Esophagus squamous epithelium (tissue), 4 donors: Measurements from ENCODE around the gene KCTD2.

Experiments
- POLR2A ChIP-seq, 4 donors: fragments of 450-650 bp; IDR thresholded peaks; one replicate each; pipeline ENCODE4 v1.6.1; 2017; ENCODE audit warnings: antibody characterized with exemption in 4 of 4, mild to moderate bottlenecking in 4 of 4, moderate library complexity in 3 of 4
- TF ChIP-seq, protein P1 (sequence below), 6 experiments: fragments of 450-650 bp in 4 of 6; fragments of 200-600 bp in 2 of 6; sonication (generic) in 2 of 6; IDR thresholded peaks; one replicate each; pipeline ENCODE4 v1.5.1; 2016 to 2019; ENCODE audit warnings: antibody characterized with exemption in 6 of 6, mild to moderate bottlenecking in 4 of 6, moderate library complexity in 4 of 6

DNA sequence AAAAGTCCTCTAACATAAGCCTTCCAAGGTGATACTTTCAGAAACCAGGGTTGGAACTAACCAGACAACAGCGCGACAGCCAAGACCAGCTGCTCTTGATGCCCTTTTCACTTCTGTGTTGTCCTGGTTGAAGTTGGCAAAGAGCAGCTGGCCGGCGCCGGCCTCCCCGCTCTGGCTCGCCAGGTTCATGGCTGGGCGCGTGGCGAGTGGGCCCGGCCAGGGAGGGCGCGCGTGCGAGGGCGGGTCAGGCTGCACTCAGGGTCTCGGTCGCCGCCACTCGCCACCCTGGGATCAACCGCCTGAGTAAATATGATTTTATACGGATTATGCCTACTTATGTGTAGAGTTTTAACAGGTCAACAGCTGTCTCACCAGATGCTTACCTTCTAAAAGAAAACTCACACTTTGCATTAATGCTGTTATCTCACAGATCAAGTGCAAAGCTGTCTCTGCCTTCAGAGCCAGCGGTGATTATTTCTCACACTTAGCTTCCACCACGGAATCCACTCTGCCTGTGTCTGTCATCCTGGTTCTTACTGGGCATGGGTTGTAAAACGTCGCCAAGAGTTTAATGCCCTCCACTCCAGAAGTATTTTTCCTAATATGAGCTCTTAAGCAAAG, 13.5 kb downstream of the KCTD2 start:
- TF ChIP-seq, protein P1, sequence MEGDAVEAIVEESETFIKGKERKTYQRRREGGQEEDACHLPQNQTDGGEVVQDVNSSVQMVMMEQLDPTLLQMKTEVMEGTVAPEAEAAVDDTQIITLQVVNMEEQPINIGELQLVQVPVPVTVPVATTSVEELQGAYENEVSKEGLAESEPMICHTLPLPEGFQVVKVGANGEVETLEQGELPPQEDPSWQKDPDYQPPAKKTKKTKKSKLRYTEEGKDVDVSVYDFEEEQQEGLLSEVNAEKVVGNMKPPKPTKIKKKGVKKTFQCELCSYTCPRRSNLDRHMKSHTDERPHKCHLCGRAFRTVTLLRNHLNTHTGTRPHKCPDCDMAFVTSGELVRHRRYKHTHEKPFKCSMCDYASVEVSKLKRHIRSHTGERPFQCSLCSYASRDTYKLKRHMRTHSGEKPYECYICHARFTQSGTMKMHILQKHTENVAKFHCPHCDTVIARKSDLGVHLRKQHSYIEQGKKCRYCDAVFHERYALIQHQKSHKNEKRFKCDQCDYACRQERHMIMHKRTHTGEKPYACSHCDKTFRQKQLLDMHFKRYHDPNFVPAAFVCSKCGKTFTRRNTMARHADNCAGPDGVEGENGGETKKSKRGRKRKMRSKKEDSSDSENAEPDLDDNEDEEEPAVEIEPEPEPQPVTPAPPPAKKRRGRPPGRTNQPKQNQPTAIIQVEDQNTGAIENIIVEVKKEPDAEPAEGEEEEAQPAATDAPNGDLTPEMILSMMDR (IDR thresholded peaks at IDR 0.05) = no peak
- no peak for TF ChIP-seq POLR2A (IDR thresholded peaks at IDR 0.05)
